Uterus (tissue), 4 donors: ENCODE results near the gene ITGA11. TPM values are rescaled to one million over a fixed set of nuclear protein-coding genes. Genes with fewer than 3 reads are reported as not detected.
A peak's percentile ranks its signal among the peaks of the same experiment; 100 is the strongest.

Source experiments
- DNase-seq, 2 donors: peaks; one replicate each; pipeline ENCODE4 v3.0.0-alpha.2; 2019 to 2020
- H3K27ac ChIP-seq, 2 donors: fragments of 200-600 bp; sonication (generic); 1 replicate in 1 of 2; 2 replicates in 1 of 2; pipeline ENCODE4 v1.5.1; 2016 to 2018
- H3K27me3 ChIP-seq, 2 donors: fragments of 200-600 bp; sonication (generic); one replicate each; pipeline ENCODE4 v1.5.1; 2018 to 2019; ENCODE audit warnings: control low read depth in 1 of 2
- H3K36me3 ChIP-seq, 2 donors: fragments of 200-600 bp; sonication (generic); one replicate each; pipeline ENCODE4 v1.5.1; 2019; ENCODE audit warnings: control low read depth in 1 of 2
- H3K4me1 ChIP-seq, 2 donors: fragments of 200-600 bp; sonication (generic); one replicate each; pipeline ENCODE4 v1.5.1; 2018 to 2019; ENCODE audit warnings: control low read depth in 1 of 2
- H3K4me3 ChIP-seq, 2 donors: fragments of 200-600 bp; sonication (generic); 1 replicate in 1 of 2; 2 replicates in 1 of 2; pipeline ENCODE4 v1.5.1; 2018 to 2019; ENCODE audit warnings: mild to moderate bottlenecking in 1 of 2
- H3K9me3 ChIP-seq, 2 donors: fragments of 200-600 bp; sonication (generic); one replicate each; pipeline ENCODE4 v1.5.1; 2019; ENCODE audit warnings: control low read depth in 1 of 2
- POLR2A ChIP-seq, 2 donors: fragments of 450-650 bp; IDR thresholded peaks; one replicate each; pipeline ENCODE4 v1.6.1; 2016; ENCODE audit warnings: antibody characterized with exemption in 2 of 2, mild to moderate bottlenecking in 1 of 2, moderate library complexity in 1 of 2
- intact Hi-C: fragments of 100-400 bp; cut with DNase I; formaldehyde crosslinking; loops from one replicate; pipeline ENCODE4 v1.15.1; 2023; ENCODE audit warnings: low total_unique reads
- total RNA-seq, 4 donors: library from RNA; depleted of rRNA in 3 of 4; stranded (reverse); fragments of >200 nt in 3 of 4; gene quantifications; one replicate each; pipeline versions ENCODE4 v1.1.0 to v1.2.4, GENCODE V29; 2014 to 2023
- TF ChIP-seq, protein P1 (sequence below), 4 experiments: fragments of 200-600 bp in 2 of 4; fragments of 450-650 bp in 2 of 4; sonication (generic) in 2 of 4; IDR thresholded peaks; one replicate each; pipeline ENCODE4 v1.5.1; 2016 to 2019; ENCODE audit warnings: antibody characterized with exemption in 4 of 4, mild to moderate bottlenecking in 2 of 4, moderate library complexity in 1 of 4
- donor health status: DM: yes; HTN: yes; CAD: no.

ITGA11 gene
- total RNA-seq, 4 donors from 2014 or later = 37.3 to 106 (median 61.1) TPM

DNA sequence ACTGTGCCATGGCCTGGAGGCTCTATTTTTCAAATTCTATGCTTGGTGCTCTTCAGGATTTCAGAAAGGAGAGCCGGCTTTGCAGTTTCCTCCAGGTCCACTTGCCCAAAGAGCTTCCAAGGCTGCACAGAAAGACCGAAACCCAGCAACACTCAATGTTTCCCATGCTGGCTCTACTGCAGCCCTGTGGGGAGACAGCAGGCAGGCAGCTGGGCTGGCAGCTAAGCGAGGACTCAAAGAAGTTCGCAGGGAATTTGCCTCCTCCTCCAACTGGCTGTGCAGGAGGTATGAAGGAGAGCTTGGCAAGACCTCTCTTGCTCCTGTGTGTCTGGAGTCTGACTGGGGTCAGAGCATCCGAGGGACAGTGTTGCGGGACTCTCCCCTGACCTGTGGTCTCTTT, 17.4 kb upstream of the ITGA11 start:
- intact Hi-C loops = no loop called here
- Histone ChIP-seq H3K4me1 (no peaks in the 10 kb centered on the region), H3K27ac (no peak overlapping the region), H3K36me3 (no peaks in the 10 kb centered on the region), H3K4me3 (no peak overlapping the region), H3K9me3 (no peaks in the 10 kb centered on the region), H3K27me3 (no peaks in the 10 kb centered on the region)
- DNase-seq = no peak
- TF ChIP-seq, protein P1, sequence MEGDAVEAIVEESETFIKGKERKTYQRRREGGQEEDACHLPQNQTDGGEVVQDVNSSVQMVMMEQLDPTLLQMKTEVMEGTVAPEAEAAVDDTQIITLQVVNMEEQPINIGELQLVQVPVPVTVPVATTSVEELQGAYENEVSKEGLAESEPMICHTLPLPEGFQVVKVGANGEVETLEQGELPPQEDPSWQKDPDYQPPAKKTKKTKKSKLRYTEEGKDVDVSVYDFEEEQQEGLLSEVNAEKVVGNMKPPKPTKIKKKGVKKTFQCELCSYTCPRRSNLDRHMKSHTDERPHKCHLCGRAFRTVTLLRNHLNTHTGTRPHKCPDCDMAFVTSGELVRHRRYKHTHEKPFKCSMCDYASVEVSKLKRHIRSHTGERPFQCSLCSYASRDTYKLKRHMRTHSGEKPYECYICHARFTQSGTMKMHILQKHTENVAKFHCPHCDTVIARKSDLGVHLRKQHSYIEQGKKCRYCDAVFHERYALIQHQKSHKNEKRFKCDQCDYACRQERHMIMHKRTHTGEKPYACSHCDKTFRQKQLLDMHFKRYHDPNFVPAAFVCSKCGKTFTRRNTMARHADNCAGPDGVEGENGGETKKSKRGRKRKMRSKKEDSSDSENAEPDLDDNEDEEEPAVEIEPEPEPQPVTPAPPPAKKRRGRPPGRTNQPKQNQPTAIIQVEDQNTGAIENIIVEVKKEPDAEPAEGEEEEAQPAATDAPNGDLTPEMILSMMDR (IDR thresholded peaks at IDR 0.05) = peak in 1 of 4 experiments; percentile 18
- no peak for TF ChIP-seq POLR2A (IDR thresholded peaks at IDR 0.05)

DNA sequence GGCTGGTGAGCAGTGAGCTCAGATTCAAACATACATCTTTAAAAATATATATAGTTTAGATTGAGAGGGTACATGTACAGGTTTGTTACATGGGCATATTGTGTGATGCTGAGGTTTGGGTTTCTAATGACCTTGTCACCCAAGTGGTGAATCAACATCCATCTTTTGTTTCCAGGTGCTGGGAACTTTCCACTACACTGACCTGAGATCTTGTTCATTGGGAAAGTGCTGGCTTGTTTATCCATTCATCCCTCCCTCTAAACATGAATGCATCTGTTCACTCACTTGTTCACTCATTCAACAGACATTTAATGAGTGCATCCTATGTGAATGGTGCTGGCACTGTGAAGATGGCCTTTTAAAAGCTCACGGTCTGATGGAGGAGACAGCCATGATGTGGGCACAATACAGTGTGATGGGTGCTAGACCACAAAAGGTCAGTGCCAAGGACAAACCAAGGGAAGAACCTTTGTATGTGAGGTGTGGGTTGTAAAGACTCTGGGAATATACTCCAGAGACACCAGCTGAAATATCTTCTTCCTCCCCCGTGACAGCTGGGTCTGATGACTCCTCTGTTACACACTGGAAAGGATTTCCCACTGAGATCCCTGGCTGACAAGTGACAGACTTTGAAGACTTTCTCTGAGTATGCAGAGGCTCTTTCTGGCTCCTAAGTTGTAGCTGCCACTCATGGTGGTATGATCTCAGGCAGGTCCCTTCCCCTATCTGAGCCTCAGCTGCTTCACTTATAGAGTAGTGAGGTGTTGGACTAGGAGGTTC, 16.2 kb upstream of the ITGA11 start:
- Histone ChIP-seq H3K27ac (no peak overlapping the region), H3K9me3 (no peaks in the 10 kb centered on the region), H3K4me3 (no peak overlapping the region), H3K4me1 (no peaks in the 10 kb centered on the region), H3K36me3 (no peaks in the 10 kb centered on the region), H3K27me3 (no peaks in the 10 kb centered on the region)
- intact Hi-C loops = no loop called here
- DNase-seq = no peak
- no peak for TF ChIP-seq POLR2A (IDR thresholded peaks at IDR 0.05)
- TF ChIP-seq, protein P1 (IDR thresholded peaks at IDR 0.05) = no peak

DNA sequence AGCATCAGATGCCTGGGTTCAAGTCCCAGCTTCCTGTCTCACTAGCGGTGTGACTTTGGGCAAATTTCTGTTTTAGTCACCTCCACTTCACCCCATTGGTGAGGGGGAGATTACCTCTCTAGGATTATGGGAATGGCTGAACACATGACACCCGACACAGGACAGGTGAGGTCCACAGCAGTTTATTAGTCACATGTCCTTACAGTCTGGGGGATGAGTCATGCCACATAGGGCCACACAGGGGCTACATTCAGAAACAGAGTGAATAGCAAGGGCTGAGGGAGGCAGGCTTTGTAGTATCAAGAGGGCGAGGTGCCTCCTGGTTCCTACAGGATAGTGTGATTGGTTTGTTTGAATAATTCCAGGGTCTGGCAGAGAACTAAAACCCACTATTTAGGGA, 15.2 kb upstream of the ITGA11 start:
- Histone ChIP-seq H3K4me1 (no peaks in the 10 kb centered on the region), H3K27ac (no peak overlapping the region), H3K27me3 (no peaks in the 10 kb centered on the region), H3K36me3 (no peaks in the 10 kb centered on the region), H3K9me3 (no peaks in the 10 kb centered on the region), H3K4me3 (no peak overlapping the region)
- DNase-seq = peak in 1 of 2 donors; percentile 5
- intact Hi-C loops = no loop called here
- TF ChIP-seq POLR2A (IDR thresholded peaks at IDR 0.05) = no peak
- TF ChIP-seq, protein P1 (IDR thresholded peaks at IDR 0.05) = no peak

DNA sequence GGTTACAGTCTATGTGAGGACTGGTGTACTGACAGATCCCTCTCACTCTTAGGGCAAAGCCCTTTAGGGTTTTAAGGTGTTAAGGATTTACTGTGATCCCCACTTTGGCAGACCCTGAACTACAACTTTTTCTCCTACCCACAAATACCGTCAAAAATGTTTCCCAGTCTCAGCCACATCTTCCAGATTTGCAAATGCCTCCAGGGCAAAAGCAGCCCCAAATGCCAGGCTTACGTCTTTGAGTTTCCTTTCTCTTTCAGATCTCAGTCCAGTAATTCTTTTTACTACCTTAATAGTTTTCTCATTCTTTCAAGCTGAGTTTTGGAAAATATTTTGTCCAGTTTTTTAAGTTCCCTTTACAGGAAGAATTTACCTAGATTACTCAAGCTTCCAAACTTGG, 13.4 kb upstream of the ITGA11 start:
- Histone ChIP-seq H3K9me3 (no peaks in the 10 kb centered on the region), H3K4me1 (peaks cover 6 to 9% of the 10 kb centered on the region in 2 donors), H3K27me3 (no peaks in the 10 kb centered on the region), H3K27ac (no peak overlapping the region), H3K36me3 (no peaks in the 10 kb centered on the region), H3K4me3 (no peak overlapping the region)
- intact Hi-C loops = no loop called here
- TF ChIP-seq, protein P1 (IDR thresholded peaks at IDR 0.05) = no peak
- TF ChIP-seq POLR2A (IDR thresholded peaks at IDR 0.05) = no peak
- DNase-seq = no peak

DNA sequence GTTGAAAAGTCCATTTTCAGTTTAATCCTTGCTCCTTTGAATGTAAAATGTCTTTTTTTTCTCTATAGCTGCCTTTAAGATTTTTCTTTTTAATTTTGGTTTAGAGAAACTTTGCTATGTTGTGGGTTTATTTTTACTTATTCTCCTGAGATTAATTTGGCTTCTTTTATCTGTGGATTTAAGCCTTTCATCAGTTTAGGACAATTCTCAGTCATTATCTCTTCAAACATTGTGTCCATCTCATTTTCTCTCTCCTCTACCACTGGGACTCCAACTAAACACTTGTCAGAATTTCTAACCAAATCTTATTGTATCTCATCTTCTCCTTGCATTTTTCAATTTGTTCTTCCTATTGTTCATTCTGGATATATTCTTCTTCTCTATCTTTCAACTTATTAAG, 12.4 kb upstream of the ITGA11 start:
- Histone ChIP-seq H3K27me3 (no peaks in the 10 kb centered on the region), H3K4me1 (peaks cover 6 to 9% of the 10 kb centered on the region in 2 donors), H3K27ac (no peak overlapping the region), H3K9me3 (no peaks in the 10 kb centered on the region), H3K4me3 (no peak overlapping the region), H3K36me3 (no peaks in the 10 kb centered on the region)
- no peak for DNase-seq
- TF ChIP-seq POLR2A (IDR thresholded peaks at IDR 0.05) = no peak
- TF ChIP-seq, protein P1 (IDR thresholded peaks at IDR 0.05) = no peak
- intact Hi-C loops = no loop called here
